Thoracic aorta (tissue), 2 donors: ENCODE measurements around the gene NAB2. TPM values are rescaled to one million over a fixed set of nuclear protein-coding genes. Genes with fewer than 3 reads are reported as not detected.

Experiments used
- ATAC-seq: fragments of 150-250 bp; one replicate; pipeline ENCODE4 v1.8.0; 2017; ENCODE audit warnings: low read depth; ENCODE audit not compliant: insufficient number of reproducible peaks, low FRiP score
- DNase-seq: peaks from one replicate; pipeline ENCODE4 v3.0.0-alpha.2; 2020; ENCODE audit warnings: low spot score
- H3K27ac ChIP-seq, 2 donors: fragments of 200-600 bp; sonication (generic); 1 replicate in 1 of 2; 2 replicates in 1 of 2; pipeline ENCODE4 v1.5.1; 2016; ENCODE audit warnings: mild to moderate bottlenecking in 2 of 2, moderate library complexity in 2 of 2
- H3K27me3 ChIP-seq: fragments of 200-600 bp; sonication (generic); replicated peaks from 2 replicates; pipeline ENCODE4 v1.6.0; 2016; ENCODE audit warnings: mild to moderate bottlenecking; ENCODE audit not compliant: insufficient read depth
- H3K36me3 ChIP-seq: fragments of 200-600 bp; sonication (generic); one replicate; pipeline ENCODE4 v1.5.1; 2016
- H3K4me1 ChIP-seq, 2 donors: fragments of 200-600 bp; sonication (generic); 1 replicate in 1 of 2; 2 replicates in 1 of 2; pipeline versions ENCODE4 v1.5.1 to v1.6.0; 2016; ENCODE audit warnings: low read depth in 2 of 2, mild to moderate bottlenecking in 1 of 2; ENCODE audit not compliant: control insufficient read depth in 1 of 2
- H3K4me3 ChIP-seq: fragments of 200-600 bp; sonication (generic); 2 replicates; pipeline ENCODE4 v1.5.1; 2016; ENCODE audit warnings: mild to moderate bottlenecking
- H3K9me3 ChIP-seq: fragments of 200-600 bp; sonication (generic); 2 replicates; pipeline ENCODE4 v1.5.1; 2016
- total RNA-seq, 2 donors: library from RNA; depleted of rRNA; stranded (reverse); fragments of >200 nt; gene quantifications; one replicate each; pipeline versions ENCODE4 v1.1.0 to v1.2.3, GENCODE V29; 2016
- TF ChIP-seq, protein P1 (sequence below): fragments of 200-600 bp; sonication (generic); IDR thresholded peaks from one replicate; pipeline ENCODE4 v1.5.1; 2019; ENCODE audit warnings: antibody characterized with exemption

NAB2 gene
- total RNA-seq, 2 donors from 2014 or later = 30.5 to 39.3 TPM

DNA sequence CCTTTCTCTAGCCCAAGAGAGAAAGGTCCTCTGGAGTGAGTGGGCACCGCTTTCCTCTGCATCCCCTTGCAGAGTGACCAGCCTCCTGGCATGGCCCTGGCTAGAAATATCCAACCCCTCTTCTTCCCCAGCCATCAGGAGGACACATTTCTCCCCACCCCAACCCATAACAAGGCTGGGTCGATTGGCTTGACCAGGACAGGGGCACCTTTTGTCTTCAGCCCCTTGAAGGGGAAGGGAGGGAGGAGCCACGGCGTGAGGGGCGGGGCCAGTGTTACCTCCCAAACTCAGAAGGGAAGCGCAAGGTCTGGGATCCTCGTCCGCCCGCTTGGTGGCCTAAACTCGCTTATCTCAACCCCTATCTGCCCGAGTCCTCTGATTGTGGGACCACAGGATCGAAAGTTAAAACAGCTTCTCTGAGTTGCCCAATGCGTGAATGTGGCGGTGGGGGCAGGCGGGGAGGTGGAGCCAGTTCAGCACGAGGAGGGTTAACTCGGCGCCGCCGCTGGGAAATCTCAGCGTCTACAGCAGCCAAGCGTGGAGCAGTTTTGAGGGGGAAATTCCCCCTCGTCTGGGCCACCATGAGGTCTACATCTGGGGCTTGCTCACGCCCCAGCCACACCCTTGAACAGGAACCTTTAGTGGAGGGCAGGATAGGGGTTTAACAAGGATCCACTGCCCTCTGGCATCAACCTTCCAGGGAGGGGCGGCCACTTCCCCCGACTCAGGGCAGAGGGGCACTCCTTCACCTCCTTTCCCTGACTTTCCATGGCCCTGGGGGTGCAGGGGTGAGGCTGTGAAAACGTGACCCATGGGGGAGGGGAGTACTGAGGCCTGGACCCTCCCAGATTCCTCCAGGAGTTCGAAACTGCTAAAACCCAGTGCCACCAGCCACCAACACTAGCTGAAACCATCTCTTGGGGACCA is 21.5 kb downstream of the NAB2 start:
- peak overlapping the region; percentile 95 for H3K27ac ChIP-seq
- peak; percentile 22 for ATAC-seq
- H3K4me1 ChIP-seq = peaks cover 16 to 36% of the 10 kb centered on the region in 2 donors
- TF ChIP-seq, protein P1, sequence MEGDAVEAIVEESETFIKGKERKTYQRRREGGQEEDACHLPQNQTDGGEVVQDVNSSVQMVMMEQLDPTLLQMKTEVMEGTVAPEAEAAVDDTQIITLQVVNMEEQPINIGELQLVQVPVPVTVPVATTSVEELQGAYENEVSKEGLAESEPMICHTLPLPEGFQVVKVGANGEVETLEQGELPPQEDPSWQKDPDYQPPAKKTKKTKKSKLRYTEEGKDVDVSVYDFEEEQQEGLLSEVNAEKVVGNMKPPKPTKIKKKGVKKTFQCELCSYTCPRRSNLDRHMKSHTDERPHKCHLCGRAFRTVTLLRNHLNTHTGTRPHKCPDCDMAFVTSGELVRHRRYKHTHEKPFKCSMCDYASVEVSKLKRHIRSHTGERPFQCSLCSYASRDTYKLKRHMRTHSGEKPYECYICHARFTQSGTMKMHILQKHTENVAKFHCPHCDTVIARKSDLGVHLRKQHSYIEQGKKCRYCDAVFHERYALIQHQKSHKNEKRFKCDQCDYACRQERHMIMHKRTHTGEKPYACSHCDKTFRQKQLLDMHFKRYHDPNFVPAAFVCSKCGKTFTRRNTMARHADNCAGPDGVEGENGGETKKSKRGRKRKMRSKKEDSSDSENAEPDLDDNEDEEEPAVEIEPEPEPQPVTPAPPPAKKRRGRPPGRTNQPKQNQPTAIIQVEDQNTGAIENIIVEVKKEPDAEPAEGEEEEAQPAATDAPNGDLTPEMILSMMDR = no peak
- no peaks in the 10 kb centered on the region for H3K27me3 ChIP-seq
- H3K9me3 ChIP-seq = no peaks in the 10 kb centered on the region
- peaks cover 25% of the 10 kb centered on the region for H3K36me3 ChIP-seq
- peak overlapping the region; percentile 79 for H3K4me3 ChIP-seq
- no peak for DNase-seq

DNA sequence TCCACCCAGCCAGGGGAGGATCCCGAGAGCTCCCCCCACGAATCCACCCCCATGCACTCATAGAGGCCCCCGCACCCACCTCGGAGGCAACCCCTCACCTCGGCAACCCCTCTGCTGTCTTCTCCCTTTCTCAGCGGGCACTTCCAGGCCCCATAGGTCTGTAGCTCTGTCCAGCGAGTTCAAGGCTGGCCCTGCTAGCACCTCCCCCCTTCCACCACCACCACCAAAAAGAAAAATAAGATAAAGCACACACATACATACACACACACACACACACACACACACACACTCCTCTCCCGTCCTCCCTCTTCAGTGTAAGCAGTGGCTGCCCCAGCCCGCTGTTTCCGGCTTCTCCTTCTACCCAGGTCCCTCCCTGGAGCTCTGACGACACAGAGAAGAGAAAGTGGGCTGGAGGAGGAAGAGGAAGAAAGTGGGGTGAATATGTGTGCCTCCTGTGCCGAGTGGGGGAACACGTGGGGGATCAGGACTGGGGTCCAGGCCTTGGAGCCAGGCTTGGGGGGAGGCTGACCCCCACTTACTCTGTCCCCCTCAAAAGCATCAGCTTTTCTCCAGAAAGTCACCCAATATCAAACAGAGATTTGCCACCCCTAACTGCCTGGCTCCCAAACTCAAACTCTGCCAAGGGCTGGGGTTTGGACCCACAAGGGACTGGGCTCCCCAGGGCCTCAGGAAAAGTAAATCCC is 22.3 kb downstream of the NAB2 start, which contains the start of gene STAT6:
TSS of gene STAT6 (minus strand) at position 332 of the 704 bp plus-strand sequence. CDS start 3,084 bp downstream, outside the sequence.
- TF ChIP-seq, protein P1 = no peak
- ATAC-seq (peak; percentile 31), DNase-seq (no peak)
- no peaks in the 10 kb centered on the region for H3K9me3 ChIP-seq
- H3K4me1 ChIP-seq = peaks cover 16 to 36% of the 10 kb centered on the region in 2 donors
- no peaks in the 10 kb centered on the region for H3K27me3 ChIP-seq
- H3K27ac ChIP-seq = peak within 1 kb of the TSS; percentile 95
- peaks cover 18% of the 10 kb centered on the region for H3K36me3 ChIP-seq
- H3K4me3 ChIP-seq = peak within 1 kb of the TSS; percentile 79

DNA sequence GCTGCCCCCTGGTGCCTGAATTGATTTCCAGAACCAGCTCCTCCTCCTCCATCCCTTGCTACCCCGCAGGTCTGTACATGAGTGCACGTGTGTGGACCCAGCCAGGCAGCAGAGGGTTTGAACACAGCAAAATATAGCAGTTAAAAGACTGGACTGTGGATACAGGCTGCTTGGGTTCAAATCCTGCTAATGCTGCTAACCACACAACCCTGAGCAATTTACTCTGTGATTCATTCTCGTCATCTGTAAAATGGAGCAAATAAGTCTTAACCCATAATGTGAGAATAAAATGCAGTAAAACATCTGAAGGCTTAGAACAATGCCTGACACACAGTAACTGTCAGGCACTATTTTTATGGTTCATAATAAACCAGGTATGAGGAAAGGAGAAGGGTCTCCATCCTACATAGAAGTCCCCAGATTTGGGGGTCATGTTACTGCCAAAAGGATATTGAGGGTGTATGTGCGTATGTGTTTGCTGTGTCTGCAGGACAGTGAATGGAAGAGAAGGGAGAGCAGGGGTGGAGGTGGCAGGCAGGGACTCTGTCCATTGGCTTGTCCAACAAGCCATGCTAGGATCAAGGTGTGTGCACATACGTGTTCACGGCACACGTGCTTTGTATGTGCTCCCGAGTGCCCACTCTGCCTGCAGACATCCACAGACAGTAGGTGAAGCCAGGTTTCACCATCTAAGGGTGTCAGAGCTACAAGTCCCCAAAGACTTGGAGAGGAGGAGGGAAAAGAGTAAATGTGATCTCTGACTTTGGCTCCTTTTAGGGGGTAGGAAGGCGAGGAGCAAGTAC is 23.8 kb downstream of the NAB2 start:
- DNase-seq = no peak
- Histone ChIP-seq H3K4me3 (peak overlapping the region; percentile 79), H3K36me3 (peaks cover 4% of the 10 kb centered on the region), H3K27me3 (no peaks in the 10 kb centered on the region), H3K27ac (peak overlapping the region; percentile 95), H3K4me1 (peaks cover 16 to 31% of the 10 kb centered on the region in 2 donors), H3K9me3 (no peaks in the 10 kb centered on the region)
- TF ChIP-seq, protein P1 = peak; percentile 69
- peak; percentile 10 for ATAC-seq

DNA sequence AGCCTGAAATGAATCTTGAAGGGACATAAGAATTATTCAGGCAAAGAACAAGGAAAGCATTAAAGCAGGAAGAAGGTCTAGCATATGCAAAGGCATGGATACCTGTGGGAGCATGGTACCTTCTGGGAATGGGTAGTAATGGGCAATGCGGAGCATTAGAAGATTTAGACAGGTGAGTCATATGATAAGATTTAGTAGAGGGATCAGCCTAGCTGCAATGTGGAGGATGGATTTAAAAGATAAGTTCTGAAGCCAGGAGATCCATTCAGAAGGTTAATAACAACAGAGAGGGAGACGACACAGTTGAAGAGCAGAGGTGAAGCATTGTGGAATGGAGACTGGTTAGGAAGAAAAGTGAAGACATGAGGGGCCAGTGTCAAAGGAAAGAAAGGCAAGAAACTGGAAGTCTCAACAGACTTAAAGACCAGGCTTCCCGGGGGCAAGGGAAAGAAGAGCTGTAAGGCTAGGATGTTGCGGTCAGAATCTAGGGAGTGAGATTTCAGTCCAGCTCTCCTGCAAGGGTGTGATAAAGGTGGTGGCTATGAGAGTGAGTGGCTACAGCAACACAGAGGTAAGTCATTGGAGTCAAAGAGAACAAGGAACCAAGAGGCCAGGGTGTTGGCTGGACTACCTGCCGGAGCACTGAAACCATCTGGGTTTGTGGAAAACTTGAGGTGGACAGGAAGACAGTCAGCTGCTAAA is 27.8 kb downstream of the NAB2 start:
- no peak overlapping the region for H3K4me3 ChIP-seq
- H3K9me3 ChIP-seq = no peaks in the 10 kb centered on the region
- ATAC-seq (no peak), DNase-seq (no peak)
- H3K36me3 ChIP-seq = no peaks in the 10 kb centered on the region
- peaks cover 0 to 22% of the 10 kb centered on the region in 2 donors for H3K4me1 ChIP-seq
- H3K27ac ChIP-seq = no peak overlapping the region
- H3K27me3 ChIP-seq = no peaks in the 10 kb centered on the region
- TF ChIP-seq, protein P1 = no peak
